OCI-M2 (cell line): ENCODE measurements around the gene SZRD1.

ENCODE experiments used
- DNase-seq: peaks from one replicate; lab custom pipeline; 2025; ENCODE audit not compliant: unreplicated experiment; lab: John Stamatoyannopoulos, UW

SZRD1 gene

GRCh38 chr1:16367258-16367967 is 371 bp downstream of the SZRD1 start:
- no peak for DNase-seq

GRCh38 chr1:16367968-16368890 is 1.2 kb downstream of the SZRD1 start:
- no peak for DNase-seq

GRCh38 chr1:16369821-16370220 is 2.8 kb downstream of the SZRD1 start:
- no peak for DNase-seq

GRCh38 chr1:16371725-16372124 is 4.7 kb downstream of the SZRD1 start:
- no peak for DNase-seq

- no peak for DNase-seq
Measured at GRCh38 chr1:16372535-16373285, 5.7 kb downstream of the SZRD1 start.

GRCh38 chr1:16374266-16374665 is 7.2 kb downstream of the SZRD1 start:
- no peak for DNase-seq

GRCh38 chr1:16375521-16376340 is 8.7 kb downstream of the SZRD1 start:
- DNase-seq: no peak

GRCh38 chr1:16376971-16377370 is 9.9 kb downstream of the SZRD1 start:
- no peak for DNase-seq

- no peak for DNase-seq
Measured at GRCh38 chr1:16378443-16378842, 11.4 kb downstream of the SZRD1 start.

GRCh38 chr1:16380868-16381267 is 13.8 kb downstream of the SZRD1 start:
- DNase-seq: no peak

GRCh38 chr1:16383888-16384287 is 16.8 kb downstream of the SZRD1 start:
- DNase-seq: no peak

- DNase-seq: no peak
Measured at GRCh38 chr1:16385659-16386453, 18.8 kb downstream of the SZRD1 start.

GRCh38 chr1:16386454-16387113 is 19.5 kb downstream of the SZRD1 start:
- DNase-seq: no peak

- no peak for DNase-seq
Measured at GRCh38 chr1:16387201-16388188, 20.5 kb downstream of the SZRD1 start.

- no peak for DNase-seq
Measured at GRCh38 chr1:16391411-16391810, 24.4 kb downstream of the SZRD1 start.

- DNase-seq: no peak
Measured at GRCh38 chr1:16392740-16393569, 25.9 kb downstream of the SZRD1 start.
